Ishikawa (cell line): ENCODE results near the gene TMPRSS6.

Experiments
- REST ChIP-seq: IDR thresholded peaks from 2 replicates; pipeline ENCODE4 v1.6.1; 2012; ENCODE audit warnings: low read depth, mild to moderate bottlenecking
- YY1 ChIP-seq: IDR thresholded peaks from 2 replicates; pipeline ENCODE4 v1.6.1; 2012; ENCODE audit warnings: low read depth

DNA sequence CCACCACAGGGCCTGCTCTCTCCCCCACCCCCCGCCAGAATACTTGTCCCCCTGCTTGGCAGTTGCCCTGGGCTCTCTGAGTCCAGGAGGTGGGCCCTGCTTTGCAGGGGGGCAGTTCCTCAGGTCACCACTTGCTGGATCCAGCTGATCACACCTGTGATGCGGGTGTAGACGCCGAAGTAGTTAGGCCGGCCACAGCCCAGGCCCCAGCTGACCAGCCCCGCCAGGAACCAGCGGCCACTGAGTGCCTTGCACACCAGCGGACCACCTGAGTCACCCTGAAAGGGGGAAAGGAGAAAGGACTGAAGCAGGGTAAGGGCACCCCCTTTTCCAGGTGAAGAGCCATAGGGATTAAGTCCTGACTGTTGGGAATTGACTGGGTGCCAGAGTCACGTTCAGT, 43.6 kb downstream of the TMPRSS6 start:
- TF ChIP-seq REST (no peak), YY1 (no peak)
